NCI-H1105 (cell line): Measurements from ENCODE around the gene KRTAP8-1.

Experiments
- DNase-seq: peaks from one replicate; lab custom pipeline; 2025; lab: John Stamatoyannopoulos, UW

Gene KRTAP8-1

GRCh38 chr21:30813174-30813573 lies at the start of gene KRTAP8-1:
KRTAP8-1 (minus strand) TSS chr21:30813274; CDS start chr21:30813220, 54 bp downstream.
- DNase-seq: no peak

GRCh38 chr21:30847627-30848500 lies 34.8 kb upstream of the KRTAP8-1 start:
- DNase-seq: no peak

GRCh38 chr21:30842990-30843389 lies 29.9 kb upstream of the KRTAP8-1 start:
- no peak for DNase-seq

GRCh38 chr21:30839304-30839703 lies 26.2 kb upstream of the KRTAP8-1 start:
- no peak for DNase-seq

- no peak for DNase-seq
Measured at GRCh38 chr21:30838536-30838935, 25.5 kb upstream of the KRTAP8-1 start.

GRCh38 chr21:30831194-30831765 lies 18.2 kb upstream of the KRTAP8-1 start:
- DNase-seq: no peak

- no peak for DNase-seq
Measured at GRCh38 chr21:30829659-30830058, 16.6 kb upstream of the KRTAP8-1 start, which contains the start of gene KRTAP7-1. KRTAP7-1 (minus strand) TSS chr21:30829759; CDS start chr21:30829698, 61 bp downstream.

- no peak for DNase-seq
Measured at GRCh38 chr21:30818837-30819610, 6.0 kb upstream of the KRTAP8-1 start.

- DNase-seq: no peak
Measured at GRCh38 chr21:30800605-30801004, 12.5 kb downstream of the KRTAP8-1 start.

GRCh38 chr21:30793581-30794314 lies 19.3 kb downstream of the KRTAP8-1 start:
- DNase-seq: no peak

GRCh38 chr21:30779249-30779648 lies 33.8 kb downstream of the KRTAP8-1 start:
- no peak for DNase-seq

- DNase-seq: no peak
Measured at GRCh38 chr21:30769724-30770431, 43.2 kb downstream of the KRTAP8-1 start.
